Activated CD8-positive, alpha-beta memory T cell treated with anti-CD3 and anti-CD28 coated beads, Interleukin-2, amount 50 U/mL, for 1 hour (primary cell): Measurements from ENCODE around the gene FAM228A.

Source experiments
- DNase-seq: peaks from one replicate; pipeline ENCODE4 v3.0.0-alpha.2; 2020; ENCODE audit errors: extremely low read depth

The FAM228A gene

GRCh38 chr2:24225499-24226242 lies 50.8 kb downstream of the FAM228A start:
- DNase-seq, result no peak

- DNase-seq, result no peak
Observed at GRCh38 chr2:24228470-24228869, 53.6 kb downstream of the FAM228A start.

GRCh38 chr2:24231461-24231881 lies 56.6 kb downstream of the FAM228A start:
- no peak for DNase-seq

- no peak for DNase-seq
Observed at GRCh38 chr2:24233321-24233720, 58.5 kb downstream of the FAM228A start.

GRCh38 chr2:24237313-24237712 lies 62.5 kb downstream of the FAM228A start:
- no peak for DNase-seq

- DNase-seq, result no peak
Observed at GRCh38 chr2:24238158-24238557, 63.3 kb downstream of the FAM228A start.

- DNase-seq, result no peak
Observed at GRCh38 chr2:24239553-24239952, 64.7 kb downstream of the FAM228A start.
